IPS-18a (cell line): ENCODE results near the gene MYO3A.

Experiments used
- H3K27ac ChIP-seq: one replicate; pipeline ENCODE4 v1.5.1; 2013; ENCODE audit warnings: low read length
- H3K27me3 ChIP-seq: one replicate; pipeline ENCODE4 v1.6.1; 2013; ENCODE audit warnings: mild to moderate bottlenecking, low read length; ENCODE audit not compliant: control insufficient read depth, insufficient read depth
- H3K36me3 ChIP-seq: one replicate; pipeline ENCODE4 v1.6.1; 2013; ENCODE audit warnings: low read depth, low read length; ENCODE audit not compliant: control insufficient read depth
- H3K4me1 ChIP-seq: one replicate; pipeline ENCODE4 v1.6.1; 2013; ENCODE audit warnings: low read depth, low read length; ENCODE audit not compliant: control insufficient read depth
- H3K4me3 ChIP-seq: one replicate; pipeline ENCODE4 v1.5.1; 2013; ENCODE audit warnings: low read length
- H3K9ac ChIP-seq: one replicate; pipeline ENCODE4 v1.6.1; 2013; ENCODE audit warnings: mild to moderate bottlenecking, low read length, moderate library complexity
- H3K9me3 ChIP-seq: one replicate; pipeline ENCODE4 v1.6.1; 2013; ENCODE audit warnings: low read depth, low read length; ENCODE audit not compliant: control insufficient read depth

MYO3A gene

GRCh38 chr10:26242706-26243350, 308.8 kb downstream of the MYO3A start:
- peaks cover 13% of the 10 kb centered on the region for H3K4me1 ChIP-seq
- no peak overlapping the region for H3K4me3 ChIP-seq
- no peaks in the 10 kb centered on the region for H3K36me3 ChIP-seq

GRCh38 chr10:26243351-26243720, 309.3 kb downstream of the MYO3A start:
- Histone ChIP-seq H3K9me3 (no peaks in the 10 kb centered on the region), H3K4me1 (peaks cover 13% of the 10 kb centered on the region), H3K4me3 (no peak overlapping the region), H3K27me3 (no peaks in the 10 kb centered on the region), H3K9ac (no peak overlapping the region), H3K27ac (no peak overlapping the region), H3K36me3 (no peaks in the 10 kb centered on the region)

More at GRCh38 chr10:26242706-26243350, 308.8 kb downstream of the MYO3A start:
- no peak overlapping the region for H3K27ac ChIP-seq
- H3K9me3 ChIP-seq: no peaks in the 10 kb centered on the region
- H3K9ac ChIP-seq: peak overlapping the region; percentile 3
- no peaks in the 10 kb centered on the region for H3K27me3 ChIP-seq

- Histone ChIP-seq H3K9me3 (no peaks in the 10 kb centered on the region), H3K4me1 (no peaks in the 10 kb centered on the region), H3K27ac (no peak overlapping the region)
These were observed 315.7 kb downstream of the MYO3A start for GRCh38 chr10:26249681-26250080.

GRCh38 chr10:26251925-26252324, 317.9 kb downstream of the MYO3A start:
- Histone ChIP-seq H3K4me1 (no peaks in the 10 kb centered on the region), H3K27ac (no peak overlapping the region), H3K36me3 (no peaks in the 10 kb centered on the region), H3K4me3 (no peak overlapping the region), H3K9me3 (no peaks in the 10 kb centered on the region), H3K27me3 (no peaks in the 10 kb centered on the region), H3K9ac (no peak overlapping the region)

More at GRCh38 chr10:26249681-26250080, 315.7 kb downstream of the MYO3A start:
- no peaks in the 10 kb centered on the region for H3K27me3 ChIP-seq
- no peak overlapping the region for H3K9ac ChIP-seq
- no peaks in the 10 kb centered on the region for H3K36me3 ChIP-seq
- no peak overlapping the region for H3K4me3 ChIP-seq

- no peak overlapping the region for H3K9ac ChIP-seq
- no peaks in the 10 kb centered on the region for H3K9me3 ChIP-seq
- no peaks in the 10 kb centered on the region for H3K36me3 ChIP-seq
- no peaks in the 10 kb centered on the region for H3K4me1 ChIP-seq
- H3K27me3 ChIP-seq: no peaks in the 10 kb centered on the region
- no peak overlapping the region for H3K27ac ChIP-seq
- H3K4me3 ChIP-seq: no peak overlapping the region
These were observed 320.6 kb downstream of the MYO3A start for GRCh38 chr10:26254616-26255015.

- Histone ChIP-seq H3K36me3 (no peaks in the 10 kb centered on the region), H3K27ac (no peak overlapping the region)
These were observed 325.3 kb downstream of the MYO3A start for GRCh38 chr10:26259341-26259740.

More at GRCh38 chr10:26259341-26259740, 325.3 kb downstream of the MYO3A start:
- Histone ChIP-seq H3K9ac (no peak overlapping the region), H3K9me3 (no peaks in the 10 kb centered on the region), H3K4me1 (no peaks in the 10 kb centered on the region), H3K27me3 (no peaks in the 10 kb centered on the region), H3K4me3 (no peak overlapping the region)
